ENCODE measurements around the gene TNPO3. TPM values are rescaled to one million over a fixed set of nuclear protein-coding genes. Genes with fewer than 3 reads are reported as not detected.

Gene TNPO3
- total RNA-seq, 1 donor from 2014 or later = 42.6 TPM

GRCh38 chr7:128963327-128963757, 91.6 kb downstream of the TNPO3 start:
- Mint-ChIP-seq H3K4me1 (ENCODE audit: unreplicated experiment) (no peaks in the 10 kb centered on the region), H3K36me3 (ENCODE audit: low read depth, unreplicated experiment) (peaks cover 25% of the 10 kb centered on the region), H3K4me3 (ENCODE audit: unreplicated experiment) (no peak overlapping the region), H3K27ac (ENCODE audit: unreplicated experiment) (no peak overlapping the region), H3K27me3 (ENCODE audit: unreplicated experiment) (peaks cover 1% of the 10 kb centered on the region), H3K9me3 (ENCODE audit: unreplicated experiment) (no peaks in the 10 kb centered on the region)
- no peak for DNase-seq (ENCODE audit: low spot score)
- TF ChIP-seq CTCF (IDR thresholded peaks at IDR 0.05; ENCODE audit: unreplicated experiment) = no peak

- TF ChIP-seq CTCF (IDR thresholded peaks at IDR 0.05; ENCODE audit: unreplicated experiment) = no peak
- Mint-ChIP-seq H3K9me3 (ENCODE audit: unreplicated experiment) (no peaks in the 10 kb centered on the region), H3K27me3 (ENCODE audit: unreplicated experiment) (peaks cover 1% of the 10 kb centered on the region), H3K27ac (ENCODE audit: unreplicated experiment) (no peak overlapping the region), H3K4me1 (ENCODE audit: unreplicated experiment) (peaks cover under 1% of the 10 kb centered on the region), H3K4me3 (ENCODE audit: unreplicated experiment) (no peak overlapping the region), H3K36me3 (ENCODE audit: low read depth, unreplicated experiment) (peaks cover 25% of the 10 kb centered on the region)
- no peak for DNase-seq (ENCODE audit: low spot score)
Measured at GRCh38 chr7:128962899-128963298, 92.0 kb downstream of the TNPO3 start.

GRCh38 chr7:128961030-128961659, 93.8 kb downstream of the TNPO3 start:
- Mint-ChIP-seq H3K9me3 (ENCODE audit: unreplicated experiment) (no peaks in the 10 kb centered on the region), H3K4me1 (ENCODE audit: unreplicated experiment) (peaks cover 5% of the 10 kb centered on the region), H3K27ac (ENCODE audit: unreplicated experiment) (no peak overlapping the region), H3K4me3 (ENCODE audit: unreplicated experiment) (no peak overlapping the region), H3K36me3 (ENCODE audit: low read depth, unreplicated experiment) (peaks cover 21% of the 10 kb centered on the region), H3K27me3 (ENCODE audit: unreplicated experiment) (peaks cover 1% of the 10 kb centered on the region)
- DNase-seq (ENCODE audit: low spot score) = no peak
- no peak for TF ChIP-seq CTCF (IDR thresholded peaks at IDR 0.05; ENCODE audit: unreplicated experiment)

GRCh38 chr7:128959296-128959695, 95.6 kb downstream of the TNPO3 start:
- H3K27me3 Mint-ChIP-seq (ENCODE audit: unreplicated experiment) = no peaks in the 10 kb centered on the region
- DNase-seq (ENCODE audit: low spot score) = no peak
- H3K4me3 Mint-ChIP-seq (ENCODE audit: unreplicated experiment) = no peak overlapping the region
- H3K36me3 Mint-ChIP-seq (ENCODE audit: low read depth, unreplicated experiment) = peaks cover 21% of the 10 kb centered on the region
- no peak for TF ChIP-seq CTCF (IDR thresholded peaks at IDR 0.05; ENCODE audit: unreplicated experiment)
- no peaks in the 10 kb centered on the region for H3K9me3 Mint-ChIP-seq (ENCODE audit: unreplicated experiment)
- no peak overlapping the region for H3K27ac Mint-ChIP-seq (ENCODE audit: unreplicated experiment)
- peaks cover 16% of the 10 kb centered on the region for H3K4me1 Mint-ChIP-seq (ENCODE audit: unreplicated experiment)

- Mint-ChIP-seq H3K36me3 (ENCODE audit: low read depth, unreplicated experiment) (peaks cover 21% of the 10 kb centered on the region), H3K4me3 (ENCODE audit: unreplicated experiment) (no peak overlapping the region), H3K9me3 (ENCODE audit: unreplicated experiment) (no peaks in the 10 kb centered on the region), H3K27ac (ENCODE audit: unreplicated experiment) (no peak overlapping the region), H3K4me1 (ENCODE audit: unreplicated experiment) (peaks cover 16% of the 10 kb centered on the region), H3K27me3 (ENCODE audit: unreplicated experiment) (no peaks in the 10 kb centered on the region)
- no peak for TF ChIP-seq CTCF (IDR thresholded peaks at IDR 0.05; ENCODE audit: unreplicated experiment)
- no peak for DNase-seq (ENCODE audit: low spot score)
Measured at GRCh38 chr7:128955981-128956380, 98.9 kb downstream of the TNPO3 start.
